HUES6 (cell line): ENCODE results near the gene LETM1.

Source experiments
- H3K27ac ChIP-seq: 2 replicates; pipeline ENCODE4 v1.7.0; 2013; ENCODE audit warnings: low read depth, mild to moderate bottlenecking, low read length, inconsistent platforms
- H3K27me3 ChIP-seq: 2 replicates; pipeline ENCODE4 v1.6.1; 2013; ENCODE audit warnings: low read length; ENCODE audit not compliant: control insufficient read depth, insufficient read depth
- H3K36me3 ChIP-seq: 2 replicates; pipeline ENCODE4 v1.6.1; 2013; ENCODE audit warnings: low read length; ENCODE audit not compliant: control insufficient read depth, insufficient read depth
- H3K4me1 ChIP-seq: 2 replicates; pipeline ENCODE4 v1.6.1; 2013; ENCODE audit warnings: low read length; ENCODE audit not compliant: control insufficient read depth, insufficient read depth
- H3K4me3 ChIP-seq: 2 replicates; pipeline ENCODE4 v1.5.1; 2013; ENCODE audit warnings: low read depth, low read length
- H3K9ac ChIP-seq: one replicate; pipeline ENCODE4 v1.6.1; 2013; ENCODE audit warnings: mild to moderate bottlenecking, low read length
- H3K9me3 ChIP-seq: 2 replicates; pipeline ENCODE4 v1.6.1; 2013; ENCODE audit warnings: low read depth, low read length; ENCODE audit not compliant: control insufficient read depth, insufficient read depth

Gene LETM1

GRCh38 chr4:1813915-1814314 is 42.0 kb downstream of the LETM1 start:
- Histone ChIP-seq H3K9me3 (no peaks in the 10 kb centered on the region), H3K27me3 (no peaks in the 10 kb centered on the region), H3K36me3 (peaks cover 57% of the 10 kb centered on the region), H3K27ac (no peak overlapping the region), H3K9ac (no peak overlapping the region), H3K4me3 (no peak overlapping the region), H3K4me1 (no peaks in the 10 kb centered on the region)

GRCh38 chr4:1813231-1813630 is 42.7 kb downstream of the LETM1 start:
- no peak overlapping the region for H3K9ac ChIP-seq
- H3K27ac ChIP-seq: no peak overlapping the region
- H3K4me1 ChIP-seq: no peaks in the 10 kb centered on the region
- H3K27me3 ChIP-seq: no peaks in the 10 kb centered on the region
- H3K9me3 ChIP-seq: no peaks in the 10 kb centered on the region
- no peak overlapping the region for H3K4me3 ChIP-seq
- peaks cover 53% of the 10 kb centered on the region for H3K36me3 ChIP-seq

- Histone ChIP-seq H3K9ac (no peak overlapping the region), H3K9me3 (no peaks in the 10 kb centered on the region)
These were observed 43.2 kb downstream of the LETM1 start for GRCh38 chr4:1812720-1813119.

GRCh38 chr4:1810765-1811164 is 45.2 kb downstream of the LETM1 start:
- no peak overlapping the region for H3K27ac ChIP-seq
- H3K9ac ChIP-seq: no peak overlapping the region

More at GRCh38 chr4:1812720-1813119, 43.2 kb downstream of the LETM1 start:
- no peak overlapping the region for H3K4me3 ChIP-seq
- H3K27ac ChIP-seq: no peak overlapping the region
- peaks cover 49% of the 10 kb centered on the region for H3K36me3 ChIP-seq
- no peaks in the 10 kb centered on the region for H3K4me1 ChIP-seq
- H3K27me3 ChIP-seq: no peaks in the 10 kb centered on the region

DNA sequence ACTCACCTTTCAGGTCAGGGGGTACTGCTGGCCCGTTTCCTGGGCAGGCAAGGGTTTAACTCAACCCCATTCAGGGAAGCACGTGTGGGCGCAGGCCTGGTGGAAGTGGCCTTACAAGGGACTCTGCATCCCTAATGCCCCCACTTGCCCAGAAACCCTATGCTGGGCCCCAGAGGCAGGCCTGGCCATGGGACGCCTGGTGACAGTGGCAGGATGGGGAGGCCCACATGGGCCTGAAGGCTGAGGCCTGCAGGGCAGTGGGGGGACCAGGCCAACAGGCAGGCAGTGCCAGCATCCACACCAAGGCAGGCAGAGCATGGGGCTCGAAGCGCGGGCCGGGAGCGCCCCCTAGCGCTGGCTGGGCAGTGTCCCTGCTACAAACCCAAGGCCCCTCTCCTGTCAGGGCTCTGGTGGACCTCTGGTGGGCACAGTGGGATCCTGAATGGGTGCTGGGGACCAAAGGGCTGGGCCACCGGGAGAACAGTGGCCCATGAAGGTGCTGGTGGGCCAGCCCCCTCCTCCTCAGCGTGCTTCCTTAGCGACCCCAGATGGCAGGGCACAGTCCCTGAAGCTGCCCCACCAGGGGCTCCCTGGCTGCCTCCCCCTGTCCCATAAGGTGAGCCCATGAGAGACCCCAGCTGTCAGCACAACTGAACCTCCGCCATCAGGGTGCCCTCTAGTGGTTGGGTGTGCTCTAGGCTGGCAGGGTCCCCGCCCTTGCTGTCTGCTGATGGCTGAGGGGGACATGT is 46.0 kb downstream of the LETM1 start:
- H3K27me3 ChIP-seq: no peaks in the 10 kb centered on the region
- H3K36me3 ChIP-seq: peaks cover 46% of the 10 kb centered on the region
- no peaks in the 10 kb centered on the region for H3K4me1 ChIP-seq
- no peaks in the 10 kb centered on the region for H3K9me3 ChIP-seq
- no peak overlapping the region for H3K9ac ChIP-seq
- H3K27ac ChIP-seq: no peak overlapping the region
- no peak overlapping the region for H3K4me3 ChIP-seq

More at GRCh38 chr4:1810765-1811164, 45.2 kb downstream of the LETM1 start:
- H3K27me3 ChIP-seq: no peaks in the 10 kb centered on the region
- H3K4me1 ChIP-seq: no peaks in the 10 kb centered on the region
- no peak overlapping the region for H3K4me3 ChIP-seq
- H3K9me3 ChIP-seq: no peaks in the 10 kb centered on the region
- peaks cover 46% of the 10 kb centered on the region for H3K36me3 ChIP-seq

- peaks cover 46% of the 10 kb centered on the region for H3K36me3 ChIP-seq
These were observed 46.9 kb downstream of the LETM1 start for GRCh38 chr4:1808851-1809753.

DNA sequence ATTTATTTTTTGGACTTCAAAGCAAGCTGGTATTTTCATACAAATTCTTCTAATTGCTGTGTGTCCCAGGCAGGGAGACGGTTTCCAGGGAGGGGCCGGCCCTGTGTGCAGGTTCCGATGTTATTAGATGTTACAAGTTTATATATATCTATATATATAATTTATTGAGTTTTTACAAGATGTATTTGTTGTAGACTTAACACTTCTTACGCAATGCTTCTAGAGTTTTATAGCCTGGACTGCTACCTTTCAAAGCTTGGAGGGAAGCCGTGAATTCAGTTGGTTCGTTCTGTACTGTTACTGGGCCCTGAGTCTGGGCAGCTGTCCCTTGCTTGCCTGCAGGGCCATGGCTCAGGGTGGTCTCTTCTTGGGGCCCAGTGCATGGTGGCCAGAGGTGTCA is 47.6 kb downstream of the LETM1 start:
- H3K27me3 ChIP-seq: no peaks in the 10 kb centered on the region
- H3K27ac ChIP-seq: no peak overlapping the region
- H3K9me3 ChIP-seq: no peaks in the 10 kb centered on the region
- no peak overlapping the region for H3K9ac ChIP-seq
- no peaks in the 10 kb centered on the region for H3K4me1 ChIP-seq
- H3K4me3 ChIP-seq: no peak overlapping the region
- H3K36me3 ChIP-seq: peaks cover 45% of the 10 kb centered on the region

More at GRCh38 chr4:1808851-1809753, 46.9 kb downstream of the LETM1 start:
- Histone ChIP-seq H3K4me1 (no peaks in the 10 kb centered on the region), H3K9me3 (no peaks in the 10 kb centered on the region), H3K27ac (no peak overlapping the region), H3K27me3 (no peaks in the 10 kb centered on the region), H3K4me3 (no peak overlapping the region), H3K9ac (no peak overlapping the region)

DNA sequence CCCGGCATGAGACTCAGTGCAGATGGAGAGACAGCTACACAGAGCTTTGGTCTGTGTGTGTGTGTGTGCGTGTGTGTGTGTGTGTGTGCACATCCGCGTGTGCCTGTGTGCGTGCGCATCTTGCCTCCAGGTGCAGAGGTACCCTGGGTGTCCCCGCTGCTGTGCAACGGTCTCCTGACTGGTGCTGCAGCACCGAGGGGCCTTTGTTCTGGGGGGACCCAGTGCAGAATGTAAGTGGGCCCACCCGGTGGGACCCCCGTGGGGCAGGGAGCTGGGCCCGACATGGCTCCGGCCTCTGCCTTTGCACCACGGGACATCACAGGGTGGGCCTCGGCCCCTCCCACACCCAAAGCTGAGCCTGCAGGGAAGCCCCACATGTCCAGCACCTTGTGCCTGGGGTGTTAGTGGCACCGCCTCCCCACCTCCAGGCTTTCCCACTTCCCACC is 48.6 kb downstream of the LETM1 start:
- Histone ChIP-seq H3K9me3 (no peaks in the 10 kb centered on the region), H3K36me3 (peaks cover 46% of the 10 kb centered on the region), H3K4me1 (no peaks in the 10 kb centered on the region), H3K27me3 (no peaks in the 10 kb centered on the region), H3K9ac (no peak overlapping the region), H3K4me3 (no peak overlapping the region), H3K27ac (no peak overlapping the region)

- H3K9ac ChIP-seq: no peak overlapping the region
- H3K4me3 ChIP-seq: no peak overlapping the region
- no peaks in the 10 kb centered on the region for H3K9me3 ChIP-seq
- H3K4me1 ChIP-seq: no peaks in the 10 kb centered on the region
- no peak overlapping the region for H3K27ac ChIP-seq
- H3K27me3 ChIP-seq: no peaks in the 10 kb centered on the region
- peaks cover 51% of the 10 kb centered on the region for H3K36me3 ChIP-seq
These were observed 49.2 kb downstream of the LETM1 start for GRCh38 chr4:1806596-1807331.

- Histone ChIP-seq H3K4me1 (no peaks in the 10 kb centered on the region), H3K9ac (no peak overlapping the region), H3K9me3 (no peaks in the 10 kb centered on the region), H3K4me3 (no peak overlapping the region), H3K27me3 (no peaks in the 10 kb centered on the region), H3K27ac (no peak overlapping the region), H3K36me3 (peaks cover 55% of the 10 kb centered on the region)
These were observed 49.8 kb downstream of the LETM1 start for GRCh38 chr4:1806223-1806564.
